Hypothalamus (tissue), 51 donors: ENCODE data around the gene PNPLA2.

Source experiments
- DNase-seq, 51 donors: peaks; one replicate each; lab custom pipeline; 2025; lab: John Stamatoyannopoulos, UW

PNPLA2 gene

DNA sequence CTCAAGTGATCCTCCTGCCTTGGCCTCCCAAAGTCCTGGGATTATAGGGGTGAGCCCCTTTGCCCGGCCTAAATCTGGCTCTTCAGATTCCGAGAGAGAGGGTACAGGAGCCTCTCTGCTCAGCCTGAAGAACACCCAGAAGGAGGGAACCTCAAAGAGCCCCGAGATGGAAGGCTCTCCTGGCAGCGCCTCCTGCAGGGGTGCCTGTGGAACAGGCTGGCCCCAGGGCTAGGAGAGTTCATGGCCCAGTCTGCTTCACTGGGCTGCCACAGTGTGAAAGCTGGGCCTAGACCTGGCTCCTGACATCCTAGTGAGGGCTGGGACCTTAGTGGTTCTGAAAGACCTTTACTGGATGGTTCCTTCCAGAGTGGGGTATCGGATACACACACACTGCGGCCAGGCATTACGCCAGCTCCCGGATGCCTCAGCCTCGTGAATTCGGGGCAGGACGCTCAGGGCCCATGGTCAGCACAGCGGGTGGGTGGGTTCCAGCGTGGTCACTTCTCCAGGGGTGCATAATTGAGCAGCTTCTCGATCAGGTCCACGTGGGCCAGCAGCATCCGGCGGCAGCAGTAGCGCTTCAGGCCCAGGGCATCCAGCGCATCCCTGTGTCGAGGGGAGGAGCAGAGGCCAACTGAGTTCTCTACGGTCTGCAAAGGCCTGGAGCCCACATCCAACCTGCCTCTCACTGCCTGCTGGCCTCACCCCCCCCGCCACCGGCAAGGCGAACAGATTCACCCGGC lies 21.3 kb downstream of the PNPLA2 start:
- no peak for DNase-seq

- DNase-seq, result no peak
Observed at GRCh38 chr11:841981-842369, 23.3 kb downstream of the PNPLA2 start.

DNA sequence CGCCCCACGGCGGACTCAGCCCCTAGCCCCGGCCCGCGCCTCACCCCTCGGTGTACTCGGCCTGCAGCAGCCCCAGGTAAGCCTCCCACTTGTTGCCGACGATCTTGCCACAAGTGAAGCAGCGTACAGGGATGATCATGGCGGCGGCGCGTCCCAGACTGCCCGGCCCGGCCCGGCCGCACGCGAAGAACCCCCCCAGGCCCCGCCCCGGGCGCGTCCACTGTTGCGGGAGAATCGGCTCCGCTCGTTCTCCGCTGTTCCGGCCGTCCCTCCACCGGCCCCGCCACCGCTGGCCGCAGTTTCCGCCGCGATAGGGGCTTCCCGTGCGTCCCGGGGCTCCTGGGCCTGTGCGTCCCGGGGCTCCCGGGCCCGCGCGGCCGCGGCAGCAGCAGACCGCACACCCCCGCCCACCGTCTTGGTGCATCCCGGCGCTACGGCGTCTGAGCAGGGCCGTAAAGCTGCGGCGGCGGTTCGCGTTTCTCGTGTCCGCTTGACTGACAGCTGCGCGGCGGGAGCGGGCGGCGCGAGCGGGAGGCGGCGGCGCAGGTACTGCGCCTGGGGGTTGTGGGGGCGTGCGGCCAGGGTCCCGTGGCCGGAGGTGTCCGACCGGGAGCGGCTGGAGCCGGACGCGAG lies 23.8 kb downstream of the PNPLA2 start, which contains the start of the genes POLR2L and TSPAN4:
POLR2L (minus strand) TSS at position 160 of the 633 bp plus-strand sequence; CDS start at position 139, 21 bp downstream.
TSPAN4 (plus strand) TSS at position 483 of the 633 bp plus-strand sequence. CDS start 7,453 bp downstream, outside the sequence.
- peak; percentile 45 to 97 (median 82) for DNase-seq

DNA sequence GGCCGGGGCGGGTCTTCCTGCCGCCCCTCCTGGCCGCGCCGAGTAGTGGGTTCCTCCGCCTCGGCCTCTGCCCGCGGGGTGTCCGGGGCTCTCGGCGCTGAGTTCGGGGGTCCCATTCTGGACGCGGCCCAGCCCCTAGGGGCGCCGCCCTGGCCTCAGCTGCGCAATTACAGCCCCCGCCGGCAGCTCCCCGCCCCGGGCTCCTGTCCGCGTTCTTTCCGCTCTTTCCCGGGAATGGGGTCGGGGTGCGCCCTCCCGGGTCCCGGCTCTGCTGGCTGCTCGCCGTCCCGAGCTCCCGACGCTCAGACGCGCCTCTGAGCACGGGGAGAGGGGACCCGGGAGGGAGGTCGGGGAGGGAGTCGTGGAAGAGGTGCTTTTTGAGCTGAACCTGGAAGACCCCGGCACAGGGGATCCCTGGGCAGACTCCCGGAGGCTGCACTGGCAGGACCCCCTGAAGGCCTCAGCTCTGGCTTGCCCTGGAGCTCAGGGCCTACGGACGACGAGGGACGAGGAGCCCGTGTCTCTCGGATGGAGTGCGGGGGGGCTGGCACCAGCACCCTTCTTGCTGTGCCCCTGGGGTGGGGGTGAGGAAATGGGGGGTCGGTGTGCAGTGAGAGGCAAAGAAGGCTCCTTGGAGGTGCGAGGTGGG lies 24.5 kb downstream of the PNPLA2 start:
- no peak for DNase-seq

DNA sequence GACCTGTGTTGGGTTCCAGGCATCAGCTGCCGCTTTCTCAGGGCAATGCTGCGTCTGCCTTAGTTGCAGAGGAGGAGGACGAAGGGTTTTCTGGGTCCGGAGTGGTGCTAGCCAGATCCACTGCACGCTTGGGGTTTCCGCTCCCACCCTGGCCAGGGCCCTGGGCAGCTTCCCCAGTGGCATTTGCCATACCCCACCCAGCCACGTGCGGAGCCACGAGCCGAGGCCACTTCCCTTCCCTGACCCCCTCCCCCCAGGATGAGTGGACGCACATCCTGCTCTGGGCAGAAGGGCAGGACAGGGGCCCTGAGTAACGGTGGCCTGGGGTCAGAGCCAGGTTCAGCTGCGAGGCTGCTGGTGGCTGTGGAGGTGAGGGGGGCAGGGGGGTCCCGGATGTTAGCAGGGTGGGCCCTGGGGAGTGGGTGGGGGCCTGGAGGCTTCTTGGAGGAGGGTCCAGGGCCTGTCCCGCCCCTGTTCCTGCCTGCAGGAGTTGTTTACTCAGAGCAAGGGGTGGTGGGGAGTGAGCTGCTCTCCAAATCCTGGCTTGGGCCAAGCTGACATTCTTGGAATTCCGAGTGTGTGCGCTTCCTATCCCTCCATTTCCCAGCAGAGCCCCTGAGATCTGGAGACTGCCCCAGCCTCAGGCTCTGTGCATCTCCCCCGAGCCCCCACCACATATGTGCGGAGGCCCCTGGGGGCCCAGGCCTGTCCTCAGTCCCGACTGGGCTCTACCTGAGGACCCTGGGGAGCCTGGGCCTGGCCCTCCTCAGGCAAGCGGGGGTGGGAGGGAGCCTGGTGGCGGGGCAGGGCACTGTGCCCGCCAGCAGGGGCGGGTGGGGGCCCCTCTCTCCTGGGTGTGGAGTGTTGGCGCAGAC lies 25.3 kb downstream of the PNPLA2 start:
- peak in 10 of 51 donors; percentile 16 to 61 (median 37) for DNase-seq

GRCh38 chr11:844693-845644 lies 26.3 kb downstream of the PNPLA2 start:
- DNase-seq, result peak in 17 of 51 donors; percentile 13 to 58 (median 28)

- no peak for DNase-seq
Observed at GRCh38 chr11:845872-846495, 27.3 kb downstream of the PNPLA2 start.

DNA sequence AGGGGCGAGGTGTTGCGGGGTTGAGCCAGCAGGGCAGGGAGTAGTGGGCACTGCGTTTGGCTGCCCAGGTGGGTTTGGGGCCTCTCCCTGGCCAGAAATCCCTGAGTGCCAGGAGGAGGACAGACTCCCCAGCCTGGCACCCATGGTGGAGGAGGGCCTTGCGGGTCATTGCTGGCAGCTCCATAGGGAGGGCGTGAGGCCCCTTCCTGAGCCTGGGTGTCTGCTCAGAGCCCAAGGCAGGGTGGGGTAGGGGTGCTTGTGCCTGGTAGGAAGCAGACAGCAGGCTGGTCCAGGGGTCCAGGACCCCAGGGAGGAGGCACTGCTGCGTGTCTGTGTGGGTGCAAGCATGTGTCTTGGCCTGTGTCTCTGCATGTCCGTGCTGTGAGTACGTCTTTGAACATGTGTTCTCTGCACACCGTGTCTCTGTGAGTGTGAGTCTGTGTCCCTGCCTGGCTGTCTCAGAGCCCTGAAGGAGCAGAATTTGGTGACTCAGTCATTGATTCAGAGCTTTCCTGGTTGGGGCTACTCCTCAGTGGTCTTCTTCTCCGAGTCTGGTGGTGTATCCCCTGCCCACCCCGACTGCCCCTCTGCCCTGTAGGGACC lies 27.9 kb downstream of the PNPLA2 start:
- no peak for DNase-seq

DNA sequence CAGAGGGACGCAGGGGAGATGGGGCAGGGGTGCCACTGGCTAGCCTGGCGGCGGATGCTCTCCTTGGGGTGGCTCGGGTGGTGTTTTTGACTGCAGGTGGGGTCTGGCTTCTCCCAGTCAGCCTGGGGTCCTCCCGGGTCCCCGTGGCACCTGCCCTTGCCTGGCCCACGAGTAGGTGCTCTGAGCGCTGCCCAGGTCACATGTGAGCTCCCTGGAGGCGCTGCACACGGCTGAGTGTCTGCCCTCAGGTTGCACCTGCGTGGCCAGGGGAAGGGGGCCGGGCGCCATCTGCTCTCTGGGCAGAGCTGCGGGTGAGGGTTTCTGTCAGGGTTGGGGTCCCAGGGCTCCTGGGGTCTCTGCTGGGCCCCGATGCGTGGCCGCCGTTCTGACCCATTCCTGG lies 29.2 kb downstream of the PNPLA2 start:
- no peak for DNase-seq

- DNase-seq, result peak in 14 of 51 donors; percentile 9 to 55 (median 20)
Observed at GRCh38 chr11:848380-848931, 29.7 kb downstream of the PNPLA2 start.

DNA sequence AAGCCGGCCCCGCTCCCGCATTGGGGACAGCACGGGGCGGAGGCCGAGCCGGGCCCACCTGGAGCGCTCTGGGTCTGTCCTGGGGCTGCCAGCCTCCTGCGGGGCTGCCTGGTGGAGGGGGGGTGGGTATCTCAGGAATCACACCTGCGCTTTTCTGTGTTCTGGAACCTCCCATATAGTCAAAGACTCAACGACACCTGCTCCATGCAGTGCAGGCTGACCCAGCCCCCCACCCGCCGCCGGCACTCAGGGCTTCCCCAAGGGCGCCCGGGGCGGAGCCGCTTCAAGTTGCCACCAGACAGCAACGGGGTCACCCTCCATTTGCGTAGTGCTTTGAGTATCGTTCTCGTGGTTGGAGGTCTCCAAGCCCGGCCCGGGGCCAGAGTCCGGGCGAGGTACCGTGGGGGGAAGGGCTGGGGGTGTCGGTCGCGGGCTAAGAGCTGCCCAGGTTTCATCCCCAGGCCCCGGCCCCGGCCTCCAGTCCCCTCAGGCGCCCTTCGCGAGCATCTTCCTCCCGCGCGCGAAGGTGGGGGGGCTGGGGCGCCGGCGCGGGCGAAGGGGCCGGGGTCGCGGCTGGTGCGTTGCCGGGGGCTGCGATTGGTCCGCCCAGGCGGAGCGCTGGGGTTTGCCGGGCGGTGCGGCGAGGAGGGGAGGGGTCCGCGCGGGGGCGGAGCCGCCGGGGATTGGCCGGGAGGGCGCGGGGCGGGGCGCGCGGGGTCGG lies 30.6 kb downstream of the PNPLA2 start:
- peak in 12 of 51 donors; percentile 11 to 55 (median 33) for DNase-seq

DNA sequence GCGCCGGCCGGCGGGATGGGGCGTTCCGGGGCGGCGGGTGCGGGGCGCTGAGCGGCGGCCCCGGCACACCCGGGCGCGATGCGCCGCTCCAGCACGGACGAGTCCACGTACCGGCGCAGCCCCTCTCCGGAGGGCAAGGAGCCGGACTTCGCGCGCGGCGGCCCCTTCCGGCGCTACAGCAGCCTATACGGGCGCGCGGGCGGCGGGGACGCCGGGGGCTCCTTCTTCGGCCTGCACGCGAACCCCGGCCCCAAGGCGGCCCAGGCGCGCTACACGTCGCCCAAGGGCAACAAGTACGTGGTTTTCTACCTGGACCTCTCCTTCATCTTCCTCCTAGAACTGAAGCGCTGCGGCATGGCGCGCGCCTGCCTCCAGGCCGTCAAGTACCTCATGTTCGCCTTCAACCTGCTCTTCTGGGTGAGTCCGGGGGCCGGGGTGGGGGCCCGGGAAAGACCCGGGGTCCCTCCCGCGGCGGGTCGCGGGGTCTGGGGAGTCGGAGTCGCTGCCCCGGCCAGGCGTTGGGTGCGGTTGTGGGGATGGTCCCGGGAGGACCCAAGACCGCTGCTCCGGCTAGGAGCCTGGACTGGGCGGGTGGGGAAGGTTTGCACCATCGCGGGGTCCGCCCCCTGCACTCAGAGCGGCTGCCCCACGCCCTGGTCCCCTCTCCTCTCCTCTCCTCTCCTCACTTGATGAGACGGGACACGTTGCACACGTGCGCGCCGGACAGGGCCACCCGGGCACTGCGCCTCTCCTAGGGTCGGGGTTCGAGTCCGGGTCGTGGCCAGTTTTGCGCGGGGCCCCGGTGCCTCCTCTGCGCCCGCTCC lies 31.4 kb downstream of the PNPLA2 start:
- no peak for DNase-seq

- DNase-seq, result no peak
Observed at GRCh38 chr11:850775-851763, 32.4 kb downstream of the PNPLA2 start.

DNA sequence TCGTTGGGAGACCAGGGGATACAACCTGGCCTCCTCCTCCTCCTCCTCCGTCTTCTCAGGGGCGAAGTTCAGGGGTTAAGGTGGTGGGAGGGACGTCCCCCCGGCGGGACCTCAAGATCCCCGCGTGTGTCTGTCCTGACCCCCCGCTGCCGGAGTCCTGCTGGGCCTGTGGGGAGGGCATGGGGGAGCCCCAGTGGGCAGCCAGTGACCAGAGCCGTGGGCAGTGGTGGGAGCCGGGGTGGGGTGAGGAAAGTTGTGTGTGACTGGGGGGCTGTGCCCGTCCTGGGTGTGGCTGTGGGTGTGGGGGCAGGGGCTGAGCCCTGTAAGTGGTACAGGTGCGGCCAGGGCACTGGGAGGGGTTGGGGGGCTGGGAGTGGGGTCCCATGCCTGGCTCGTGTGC lies 34.0 kb downstream of the PNPLA2 start:
- no peak for DNase-seq
